NCI-H748 (cell line): Measurements from ENCODE around the gene SREBF2.
"Not testable (repeated sequence)": the region's sequence is repeated elsewhere in the genome, so short reads cannot be mapped to it uniquely, and the experiment has no call there.

ENCODE experiments used
- DNase-seq: peaks from one replicate; lab custom pipeline; 2025; ENCODE audit not compliant: unreplicated experiment; lab: John Stamatoyannopoulos, UW

The SREBF2 gene

GRCh38 chr22:41841085-41841712, 8.3 kb downstream of the SREBF2 start:
- peak; percentile 62 for DNase-seq

- DNase-seq = no peak
Observed at GRCh38 chr22:41842996-41843970, 10.4 kb downstream of the SREBF2 start.

GRCh38 chr22:41844036-41844435, 11.1 kb downstream of the SREBF2 start:
- no peak for DNase-seq

- DNase-seq = no peak
Observed at GRCh38 chr22:41844513-41844912, 11.6 kb downstream of the SREBF2 start.

GRCh38 chr22:41845380-41846267, 12.7 kb downstream of the SREBF2 start:
- no peak for DNase-seq

- DNase-seq = no peak
Observed at GRCh38 chr22:41846268-41846987, 13.5 kb downstream of the SREBF2 start.

- DNase-seq = no peak
Observed at GRCh38 chr22:41847300-41847699, 14.4 kb downstream of the SREBF2 start.

GRCh38 chr22:41848468-41848867, 15.6 kb downstream of the SREBF2 start:
- no peak for DNase-seq

- DNase-seq = no peak
Observed at GRCh38 chr22:41856469-41856868, 23.6 kb downstream of the SREBF2 start.

- peak; percentile 35 for DNase-seq
Observed at GRCh38 chr22:41857155-41857859, 24.4 kb downstream of the SREBF2 start.

GRCh38 chr22:41857860-41858199, 24.9 kb downstream of the SREBF2 start:
- no peak for DNase-seq

GRCh38 chr22:41862160-41862529, 29.2 kb downstream of the SREBF2 start:
- no peak for DNase-seq

- no peak for DNase-seq
Observed at GRCh38 chr22:41862530-41863266, 29.8 kb downstream of the SREBF2 start.

- DNase-seq = no peak
Observed at GRCh38 chr22:41863472-41863871, 30.6 kb downstream of the SREBF2 start.

GRCh38 chr22:41868556-41868955, 35.7 kb downstream of the SREBF2 start:
- DNase-seq = no peak

- not testable (repeated sequence) for DNase-seq
Observed at GRCh38 chr22:41870081-41870480, 37.2 kb downstream of the SREBF2 start.

GRCh38 chr22:41870786-41871185, 37.9 kb downstream of the SREBF2 start:
- DNase-seq = no peak

- DNase-seq = no peak
Observed at GRCh38 chr22:41873391-41873790, 40.5 kb downstream of the SREBF2 start.

GRCh38 chr22:41874090-41874489, 41.2 kb downstream of the SREBF2 start:
- no peak for DNase-seq
